Measurements from ENCODE around the gene PLXND1. TPM values are rescaled to one million over a fixed set of nuclear protein-coding genes. Genes with fewer than 3 reads are reported as not detected.

The PLXND1 gene
- total and polyA plus RNA-seq, 8 donors = 175 to 263 (median 214) TPM

DNA sequence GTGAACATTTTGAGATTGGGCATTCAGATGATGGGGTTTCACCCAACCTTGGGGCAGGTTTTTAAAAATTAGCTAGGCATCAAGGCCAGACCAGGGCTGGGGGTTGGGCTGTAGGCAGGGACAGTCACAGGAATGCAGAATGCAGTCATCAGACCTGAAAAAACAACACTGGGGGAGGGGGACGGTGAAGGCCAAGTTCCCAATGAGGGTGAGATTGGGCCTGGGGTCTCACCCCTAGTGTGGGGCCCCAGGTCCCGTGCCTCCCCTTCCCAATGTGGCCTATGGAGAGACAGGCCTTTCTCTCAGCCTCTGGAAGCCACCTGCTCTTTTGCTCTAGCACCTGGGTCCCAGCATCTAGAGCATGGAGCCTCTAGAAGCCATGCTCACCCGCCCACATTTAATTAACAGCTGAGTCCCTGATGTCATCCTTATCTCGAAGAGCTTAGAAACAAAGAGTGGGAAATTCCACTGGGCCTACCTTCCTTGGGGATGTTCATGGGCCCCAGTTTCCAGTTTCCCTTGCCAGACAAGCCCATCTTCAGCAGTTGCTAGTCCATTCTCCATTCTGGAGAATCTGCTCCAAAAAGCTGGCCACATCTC, 71.9 kb downstream of the PLXND1 start:
- no peak overlapping the region for H3K4me3 ChIP-seq
- H3K36me3 ChIP-seq = no peaks in the 10 kb centered on the region
- intact Hi-C loops (cut with DNase I) = no loop called here
- TF ChIP-seq, protein P1, sequence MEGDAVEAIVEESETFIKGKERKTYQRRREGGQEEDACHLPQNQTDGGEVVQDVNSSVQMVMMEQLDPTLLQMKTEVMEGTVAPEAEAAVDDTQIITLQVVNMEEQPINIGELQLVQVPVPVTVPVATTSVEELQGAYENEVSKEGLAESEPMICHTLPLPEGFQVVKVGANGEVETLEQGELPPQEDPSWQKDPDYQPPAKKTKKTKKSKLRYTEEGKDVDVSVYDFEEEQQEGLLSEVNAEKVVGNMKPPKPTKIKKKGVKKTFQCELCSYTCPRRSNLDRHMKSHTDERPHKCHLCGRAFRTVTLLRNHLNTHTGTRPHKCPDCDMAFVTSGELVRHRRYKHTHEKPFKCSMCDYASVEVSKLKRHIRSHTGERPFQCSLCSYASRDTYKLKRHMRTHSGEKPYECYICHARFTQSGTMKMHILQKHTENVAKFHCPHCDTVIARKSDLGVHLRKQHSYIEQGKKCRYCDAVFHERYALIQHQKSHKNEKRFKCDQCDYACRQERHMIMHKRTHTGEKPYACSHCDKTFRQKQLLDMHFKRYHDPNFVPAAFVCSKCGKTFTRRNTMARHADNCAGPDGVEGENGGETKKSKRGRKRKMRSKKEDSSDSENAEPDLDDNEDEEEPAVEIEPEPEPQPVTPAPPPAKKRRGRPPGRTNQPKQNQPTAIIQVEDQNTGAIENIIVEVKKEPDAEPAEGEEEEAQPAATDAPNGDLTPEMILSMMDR (IDR thresholded peaks at IDR 0.05) = no peak
- ATAC-seq (no peak), DNase-seq (peak in 1 of 4 donors; percentile 10)
- no peak overlapping the region for H3K27ac ChIP-seq
- H3K4me1 ChIP-seq = peaks cover 0 to 6% of the 10 kb centered on the region in 2 donors
- no peaks in the 10 kb centered on the region for H3K27me3 ChIP-seq
- H3K9me3 ChIP-seq = no peaks in the 10 kb centered on the region

DNA sequence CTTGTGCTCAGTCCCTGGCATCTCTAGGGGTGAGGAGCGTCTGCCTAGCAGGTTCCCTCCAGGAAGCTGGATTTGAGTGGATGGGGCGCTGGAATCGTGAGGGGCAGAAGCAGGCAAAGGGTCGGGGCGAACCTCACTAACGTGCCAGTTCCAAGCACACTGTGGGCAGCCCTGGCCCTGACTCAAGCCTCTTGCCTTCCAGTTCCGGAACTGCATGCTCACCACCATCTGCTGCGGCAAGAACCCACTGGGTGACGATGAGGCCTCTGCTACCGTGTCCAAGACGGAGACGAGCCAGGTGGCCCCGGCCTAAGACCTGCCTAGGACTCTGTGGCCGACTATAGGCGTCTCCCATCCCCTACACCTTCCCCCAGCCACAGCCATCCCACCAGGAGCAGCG, 73.1 kb downstream of the PLXND1 start:
- Histone ChIP-seq H3K27ac (no peak overlapping the region), H3K4me1 (peaks cover 0 to 8% of the 10 kb centered on the region in 2 donors), H3K27me3 (no peaks in the 10 kb centered on the region), H3K9me3 (no peaks in the 10 kb centered on the region), H3K4me3 (no peak overlapping the region), H3K36me3 (no peaks in the 10 kb centered on the region)
- TF ChIP-seq, protein P1 (IDR thresholded peaks at IDR 0.05) = no peak
- ATAC-seq = no peak
- intact Hi-C loops (cut with DNase I) = no loop called here
- peak in 1 of 4 donors; percentile 61 for DNase-seq

DNA sequence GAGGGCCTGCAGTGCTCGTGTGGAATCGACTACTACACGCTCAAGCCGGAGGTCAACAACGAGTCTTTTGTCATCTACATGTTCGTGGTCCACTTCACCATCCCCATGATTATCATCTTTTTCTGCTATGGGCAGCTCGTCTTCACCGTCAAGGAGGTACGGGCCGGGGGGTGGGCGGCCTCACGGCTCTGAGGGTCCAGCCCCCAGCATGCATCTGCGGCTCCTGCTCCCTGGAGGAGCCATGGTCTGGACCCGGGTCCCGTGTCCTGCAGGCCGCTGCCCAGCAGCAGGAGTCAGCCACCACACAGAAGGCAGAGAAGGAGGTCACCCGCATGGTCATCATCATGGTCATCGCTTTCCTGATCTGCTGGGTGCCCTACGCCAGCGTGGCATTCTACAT, 74.2 kb downstream of the PLXND1 start:
- Histone ChIP-seq H3K9me3 (no peaks in the 10 kb centered on the region), H3K4me3 (no peak overlapping the region), H3K4me1 (peaks cover 0 to 8% of the 10 kb centered on the region in 2 donors), H3K27me3 (no peaks in the 10 kb centered on the region), H3K27ac (no peak overlapping the region), H3K36me3 (no peaks in the 10 kb centered on the region)
- no peak for ATAC-seq
- TF ChIP-seq, protein P1 (IDR thresholded peaks at IDR 0.05) = no peak
- DNase-seq = peak in 1 of 4 donors; percentile 55
- intact Hi-C loops (cut with DNase I) = no loop called here

DNA sequence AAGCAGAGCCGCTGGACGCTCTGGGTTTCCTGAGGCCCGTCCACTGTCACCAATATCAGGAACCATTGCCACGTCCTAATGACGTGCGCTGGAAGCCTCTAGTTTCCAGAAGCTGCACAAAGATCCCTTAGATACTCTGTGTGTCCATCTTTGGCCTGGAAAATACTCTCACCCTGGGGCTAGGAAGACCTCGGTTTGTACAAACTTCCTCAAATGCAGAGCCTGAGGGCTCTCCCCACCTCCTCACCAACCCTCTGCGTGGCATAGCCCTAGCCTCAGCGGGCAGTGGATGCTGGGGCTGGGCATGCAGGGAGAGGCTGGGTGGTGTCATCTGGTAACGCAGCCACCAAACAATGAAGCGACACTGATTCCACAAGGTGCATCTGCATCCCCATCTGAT, 74.8 kb downstream of the PLXND1 start:
- no peak overlapping the region for H3K27ac ChIP-seq

DNA sequence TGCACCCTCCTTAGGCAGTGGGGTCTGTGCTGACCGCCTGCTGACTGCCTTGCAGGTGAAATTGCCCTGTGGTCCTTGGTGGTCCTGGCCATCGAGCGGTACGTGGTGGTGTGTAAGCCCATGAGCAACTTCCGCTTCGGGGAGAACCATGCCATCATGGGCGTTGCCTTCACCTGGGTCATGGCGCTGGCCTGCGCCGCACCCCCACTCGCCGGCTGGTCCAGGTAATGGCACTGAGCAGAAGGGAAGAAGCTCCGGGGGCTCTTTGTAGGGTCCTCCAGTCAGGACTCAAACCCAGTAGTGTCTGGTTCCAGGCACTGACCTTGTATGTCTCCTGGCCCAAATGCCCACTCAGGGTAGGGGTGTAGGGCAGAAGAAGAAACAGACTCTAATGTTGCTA, 75.7 kb downstream of the PLXND1 start:
- H3K27me3 ChIP-seq = no peaks in the 10 kb centered on the region
- H3K9me3 ChIP-seq = no peaks in the 10 kb centered on the region
- peak in 1 of 4 donors; percentile 31 for DNase-seq
- H3K36me3 ChIP-seq = no peaks in the 10 kb centered on the region
- no peak overlapping the region for H3K4me3 ChIP-seq
- intact Hi-C loops (cut with DNase I) = no loop called here
- ATAC-seq = no peak
- TF ChIP-seq, protein P1 (IDR thresholded peaks at IDR 0.05) = no peak
- H3K27ac ChIP-seq = no peak overlapping the region
- H3K4me1 ChIP-seq = peaks cover 0 to 20% of the 10 kb centered on the region in 2 donors

More for the DNA sequence above, 74.8 kb downstream of the PLXND1 start:
- no peak for ATAC-seq
- intact Hi-C loops (cut with DNase I) = no loop called here
- no peak for DNase-seq
- Histone ChIP-seq H3K4me1 (peaks cover 0 to 11% of the 10 kb centered on the region in 2 donors), H3K4me3 (no peak overlapping the region), H3K36me3 (no peaks in the 10 kb centered on the region), H3K9me3 (no peaks in the 10 kb centered on the region), H3K27me3 (no peaks in the 10 kb centered on the region)
- TF ChIP-seq, protein P1 (IDR thresholded peaks at IDR 0.05) = no peak
